Kidney (tissue), 14 donors: ENCODE measurements around the gene ZFP36L2. TPM values are rescaled to one million over a fixed set of nuclear protein-coding genes. Genes with fewer than 3 reads are reported as not detected.
A peak's percentile ranks its signal among the peaks of the same experiment; 100 is the strongest.
"Not testable (repeated sequence)": the region's sequence is repeated elsewhere in the genome, so short reads cannot be mapped to it uniquely, and the experiment has no call there.

Experiments used
- DNase-seq, 5 donors: peaks; one replicate each; pipeline ENCODE4 v3.0.0-alpha.2; 2013 to 2020
- FAIRE-seq: peaks from 2 replicates; lab custom pipeline; 2012; peaks lifted over from hg19 to GRCh38; lab: Jason Lieb, UNC
- H3K27ac ChIP-seq, 2 donors: one replicate each; pipeline ENCODE4 v1.7.0; 2013; ENCODE audit warnings: low read depth in 2 of 2, low read length in 2 of 2, inconsistent platforms in 1 of 2
- H3K27me3 ChIP-seq: one replicate; pipeline ENCODE4 v1.7.1; 2013; ENCODE audit warnings: low read length, inconsistent platforms; ENCODE audit not compliant: control insufficient read depth, insufficient read depth
- H3K36me3 ChIP-seq, 3 donors: one replicate each; pipeline versions ENCODE4 v1.7.0 to v1.7.1; 2013; ENCODE audit warnings: low read length in 3 of 3, control low read depth in 1 of 3, inconsistent platforms in 1 of 3; ENCODE audit not compliant: insufficient read depth in 3 of 3, control insufficient read depth in 2 of 3
- H3K4me1 ChIP-seq, 3 donors: one replicate each; pipeline versions ENCODE4 v1.7.0 to v1.7.1; 2013; ENCODE audit warnings: low read length in 3 of 3, inconsistent platforms in 1 of 3, low read depth in 1 of 3; ENCODE audit not compliant: control insufficient read depth in 2 of 3, insufficient read depth in 2 of 3
- H3K4me3 ChIP-seq, 3 donors: one replicate each; pipeline versions ENCODE4 v1.7.0 to v1.8.1; 2013; ENCODE audit warnings: low read length in 3 of 3, control low read depth in 1 of 3, inconsistent platforms in 1 of 3
- H3K9ac ChIP-seq, 3 donors: one replicate each; pipeline versions ENCODE4 v1.7.0 to v1.7.1; 2013; ENCODE audit warnings: low read length in 3 of 3, control low read depth in 1 of 3, inconsistent platforms in 1 of 3
- H3K9me3 ChIP-seq, 3 donors: one replicate each; pipeline versions ENCODE4 v1.7.0 to v1.7.1; 2013; ENCODE audit warnings: low read length in 3 of 3, control low read depth in 1 of 3, inconsistent platforms in 1 of 3; ENCODE audit not compliant: control insufficient read depth in 2 of 3, insufficient read depth in 1 of 3
- CTCF ChIP-seq: IDR thresholded peaks from 3 replicates; pipeline ENCODE4 v1.5.1; 2012; ENCODE audit warnings: mild to moderate bottlenecking, moderate library complexity, borderline replicate concordance; ENCODE audit not compliant: insufficient read depth; ENCODE audit errors: extremely low read depth
- intact Hi-C: fragments of 100-400 bp; cut with DNase I; formaldehyde crosslinking; loops from one replicate; pipeline ENCODE4 v1.11.1; 2022
- polyA plus RNA-seq: library from polyadenylated mRNA; stranded (reverse); fragments of 350-450 nt; fragmentation: Illumina TruSeq; extraction: RNeasy Lipid Tissue Mini Kit (QIAGEN cat#74804); gene quantifications from one replicate; pipeline ENCODE4 v1.2.3, GENCODE V29; 2014; ENCODE audit warnings: low read depth, low replicate concordance; ENCODE audit not compliant: insufficient read depth
- total RNA-seq: library from RNA; stranded (reverse); fragmentation: NEBNext Ultra II Directional; extraction: Animal tissue kit (Norgen Biotek cat#: 25700); gene quantifications from one replicate; pipeline ENCODE4 v1.2.1, GENCODE V29; 2021
- donor health status: control.
- donor health status: control.
- donor health status: control.
- donor health status: control.
- donor health status: control.
- donor health status: DM: yes; HTN: yes; CAD: no.
- donor health status: Normal renal cell carcinoma (clear cell type).

ZFP36L2 gene
- total and polyA plus RNA-seq, 2 donors from 2014 or later, result 35.4 to 247 TPM

GRCh38 chr2:43192744-43193651 lies 33.4 kb downstream of the ZFP36L2 start:
- peak in 1 of 5 donors; percentile 53 for DNase-seq
- peak overlapping the region in 1 of 3 donors; percentile 42 for H3K9ac ChIP-seq
- no peaks in the 10 kb centered on the region for H3K36me3 ChIP-seq
- no peaks in the 10 kb centered on the region for H3K27me3 ChIP-seq
- FAIRE-seq, result no peak
- H3K4me1 ChIP-seq, result peaks cover 14 to 31% (median 28%) of the 10 kb centered on the region in 3 donors
- intact Hi-C loops, result no loop called here
- H3K27ac ChIP-seq, result peak overlapping the region; percentile 88 to 93
- H3K4me3 ChIP-seq, result no peak overlapping the region
- TF ChIP-seq CTCF, result no peak
- no peaks in the 10 kb centered on the region for H3K9me3 ChIP-seq

- no peak overlapping the region for H3K4me3 ChIP-seq
- no peak overlapping the region for H3K27ac ChIP-seq
- FAIRE-seq, result no peak
- H3K9ac ChIP-seq, result no peak overlapping the region
- H3K9me3 ChIP-seq, result no peaks in the 10 kb centered on the region
- no peaks in the 10 kb centered on the region for H3K36me3 ChIP-seq
- intact Hi-C loops, result no loop called here
- H3K27me3 ChIP-seq, result no peaks in the 10 kb centered on the region
- DNase-seq, result no peak
- H3K4me1 ChIP-seq, result peaks cover 9 to 31% (median 24%) of the 10 kb centered on the region in 3 donors
- TF ChIP-seq CTCF, result no peak
Observed at GRCh38 chr2:43191947-43192516, 34.4 kb downstream of the ZFP36L2 start.

- Histone ChIP-seq H3K4me1 (peaks cover 9 to 31% (median 24%) of the 10 kb centered on the region in 3 donors), H3K27ac (no peak overlapping the region), H3K9ac (no peak overlapping the region), H3K4me3 (no peak overlapping the region), H3K9me3 (no peaks in the 10 kb centered on the region), H3K36me3 (no peaks in the 10 kb centered on the region), H3K27me3 (no peaks in the 10 kb centered on the region)
- TF ChIP-seq CTCF, result no peak
- intact Hi-C loops, result no loop called here
- FAIRE-seq (no peak), DNase-seq (no peak)
Observed at GRCh38 chr2:43190311-43191052, 35.9 kb downstream of the ZFP36L2 start.

- FAIRE-seq, H3K9me3 ChIP-seq, intact Hi-C loops: not testable (repeated sequence)
Observed at GRCh38 chr2:43189861-43190260, 36.5 kb downstream of the ZFP36L2 start.

More at GRCh38 chr2:43189861-43190260, 36.5 kb downstream of the ZFP36L2 start:
- not testable (repeated sequence) for H3K27ac ChIP-seq, H3K36me3 ChIP-seq, H3K4me3 ChIP-seq, DNase-seq, H3K27me3 ChIP-seq, H3K9ac ChIP-seq
- H3K4me1 ChIP-seq, result peaks cover 9 to 27% (median 21%) of the 10 kb centered on the region in 3 donors
